ENCODE results near the gene FAAH.

FAAH gene

DNA sequence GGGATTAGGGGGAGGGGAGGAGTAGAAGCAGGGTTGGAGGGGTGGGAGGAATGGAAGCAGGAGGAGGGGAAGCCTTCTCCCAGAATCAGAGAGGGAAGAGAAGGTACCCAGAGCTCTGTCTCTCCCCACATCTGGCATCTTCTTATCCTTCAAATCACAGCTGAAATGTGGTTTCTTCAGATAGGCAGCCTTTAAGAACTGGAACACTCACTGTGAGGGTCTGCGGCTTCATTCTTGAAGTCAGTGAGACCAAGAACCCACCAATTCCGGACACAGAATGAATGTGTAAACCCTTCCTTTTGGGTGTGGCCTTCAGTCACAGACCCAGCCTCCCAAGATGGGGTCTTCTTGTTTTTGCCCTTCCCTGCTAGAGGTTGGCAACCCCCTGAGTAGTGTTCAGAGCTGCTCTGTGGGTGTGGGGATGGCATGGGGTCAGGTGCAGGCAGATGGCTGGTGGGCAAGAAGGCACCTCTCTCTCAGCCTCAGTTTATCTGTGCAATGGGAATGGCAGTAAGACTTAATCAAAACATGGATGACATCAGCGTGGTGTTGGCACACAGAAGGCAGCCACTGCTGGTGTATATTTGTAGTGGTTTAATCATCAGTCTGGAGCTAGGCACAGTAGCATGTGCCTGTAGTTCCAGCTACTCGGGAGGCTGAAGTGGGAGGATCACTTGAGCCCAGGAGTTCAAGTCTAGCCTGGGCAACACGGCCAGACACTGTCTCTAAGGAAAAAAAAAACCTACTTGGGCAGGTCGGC lies 7.2 kb downstream of the FAAH start:
- DNase-seq: no peak

GRCh38 chr1:46401964-46402626 lies 8.0 kb downstream of the FAAH start:
- peak; percentile 92 for DNase-seq

GRCh38 chr1:46403916-46404315 lies 9.8 kb downstream of the FAAH start:
- no peak for DNase-seq

DNA sequence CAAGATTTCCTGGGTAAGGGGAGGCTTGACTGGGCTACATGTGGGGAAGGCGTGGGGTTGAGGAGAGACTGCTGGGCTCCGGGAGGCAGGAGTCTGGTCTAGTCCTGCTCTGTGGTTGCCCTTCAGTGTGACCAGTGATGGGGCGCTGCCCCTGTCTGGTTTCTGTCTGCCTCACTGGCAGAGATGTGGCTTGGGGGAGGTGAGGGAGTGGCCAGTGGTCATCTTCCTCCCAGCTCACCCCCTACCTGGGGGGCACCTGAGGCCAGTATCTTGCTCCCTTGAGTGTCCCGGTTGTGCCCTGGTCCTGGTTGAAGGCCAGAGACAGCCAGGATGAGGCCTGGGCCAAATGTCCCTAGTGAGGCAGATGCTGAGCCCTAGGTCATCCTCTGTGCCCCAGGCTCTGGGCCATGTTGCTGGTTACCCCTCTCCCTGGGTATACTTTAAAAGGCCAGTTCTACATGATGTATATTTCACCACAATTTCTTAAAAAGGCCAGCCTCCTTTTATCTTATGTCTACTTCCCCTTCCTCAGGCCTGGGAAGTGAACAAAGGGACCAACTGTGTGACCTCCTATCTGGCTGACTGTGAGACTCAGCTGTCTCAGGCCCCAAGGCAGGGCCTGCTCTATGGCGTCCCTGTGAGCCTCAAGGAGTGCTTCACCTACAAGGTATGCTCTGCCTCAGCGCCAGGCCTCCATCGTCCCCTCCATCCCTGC lies 10.5 kb downstream of the FAAH start:
- no peak for DNase-seq

DNA sequence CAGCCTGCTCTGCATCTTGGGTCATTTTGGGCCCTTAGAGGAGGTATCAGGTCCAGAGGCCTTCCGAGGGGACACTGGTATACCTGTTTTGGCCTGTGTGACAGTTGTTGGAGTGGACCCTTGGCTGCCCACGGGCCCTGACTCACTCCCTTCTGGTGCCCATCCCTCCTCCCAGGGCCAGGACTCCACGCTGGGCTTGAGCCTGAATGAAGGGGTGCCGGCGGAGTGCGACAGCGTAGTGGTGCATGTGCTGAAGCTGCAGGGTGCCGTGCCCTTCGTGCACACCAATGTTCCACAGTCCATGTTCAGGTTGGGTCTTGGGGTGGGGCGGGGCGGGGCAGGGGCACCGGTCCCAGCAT lies 11.1 kb downstream of the FAAH start:
- DNase-seq: no peak

- no peak for DNase-seq
Measured at GRCh38 chr1:46405724-46406123, 11.6 kb downstream of the FAAH start.

GRCh38 chr1:46406881-46407608 lies 12.9 kb downstream of the FAAH start:
- DNase-seq: no peak

DNA sequence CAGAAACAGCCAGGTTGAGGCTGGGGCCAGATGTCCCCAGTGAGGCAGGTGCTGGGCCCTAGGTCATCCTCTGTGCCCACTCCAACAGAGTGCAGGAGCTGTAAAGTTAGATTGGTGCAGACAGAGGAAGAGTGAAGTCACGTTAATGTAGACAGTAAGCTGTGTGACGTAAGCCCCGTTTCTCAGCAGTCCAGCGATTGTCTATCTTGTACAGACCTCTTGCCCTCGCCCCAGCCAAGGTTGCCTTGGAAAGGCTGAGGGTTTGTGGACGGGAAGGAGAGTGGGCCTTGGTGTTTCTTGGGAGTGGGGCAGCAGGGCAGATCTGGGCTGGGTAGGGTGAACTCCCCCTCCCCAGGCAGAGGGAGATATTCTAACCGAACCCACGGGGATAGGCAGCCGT lies 13.5 kb downstream of the FAAH start:
- no peak for DNase-seq

DNA sequence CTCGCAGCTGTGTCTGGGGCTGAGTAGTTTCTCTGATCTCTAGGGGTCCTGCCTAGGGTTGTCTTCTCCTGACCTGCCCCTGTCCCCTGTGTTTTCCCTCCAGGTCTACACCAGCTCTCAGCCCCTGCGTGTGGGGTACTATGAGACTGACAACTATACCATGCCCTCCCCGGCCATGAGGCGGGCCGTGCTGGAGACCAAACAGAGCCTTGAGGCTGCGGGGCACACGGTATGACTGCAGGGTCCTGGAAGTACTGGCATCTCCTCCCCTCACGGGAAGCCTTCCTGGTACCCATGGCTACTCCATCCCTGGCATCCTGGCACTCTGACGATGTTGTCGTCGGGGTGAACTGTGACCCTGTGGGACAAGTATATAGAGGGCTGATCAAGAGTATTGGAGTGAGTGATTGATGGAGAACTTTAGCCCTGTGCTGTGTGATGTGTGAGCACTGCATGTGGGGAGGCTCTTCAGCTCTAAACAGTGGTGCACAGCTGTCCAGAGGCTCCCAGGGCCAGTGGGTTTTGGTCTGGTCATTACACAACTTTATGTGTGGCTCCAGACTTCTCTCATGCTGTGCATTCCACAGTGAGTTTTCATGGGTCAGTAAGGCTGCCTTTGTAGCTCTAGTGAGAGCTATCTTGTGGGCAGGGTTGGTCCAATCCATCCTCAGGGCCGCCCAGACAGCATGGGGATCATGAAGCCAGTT lies 14.4 kb downstream of the FAAH start:
- no peak for DNase-seq

DNA sequence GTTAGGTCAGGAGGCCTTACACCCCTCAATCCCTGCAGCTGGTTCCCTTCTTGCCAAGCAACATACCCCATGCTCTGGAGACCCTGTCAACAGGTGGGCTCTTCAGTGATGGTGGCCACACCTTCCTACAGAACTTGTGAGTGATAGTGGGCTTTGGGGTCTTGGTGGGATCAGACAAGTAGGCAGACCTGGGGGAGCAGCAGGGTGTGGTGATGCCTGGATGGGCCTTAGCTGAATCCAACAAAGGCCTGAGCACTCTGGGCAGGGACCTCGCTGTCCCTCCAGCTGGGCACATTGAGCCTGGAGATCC lies 14.9 kb downstream of the FAAH start:
- no peak for DNase-seq

- no peak for DNase-seq
Measured at GRCh38 chr1:46410156-46411009, 16.3 kb downstream of the FAAH start.

DNA sequence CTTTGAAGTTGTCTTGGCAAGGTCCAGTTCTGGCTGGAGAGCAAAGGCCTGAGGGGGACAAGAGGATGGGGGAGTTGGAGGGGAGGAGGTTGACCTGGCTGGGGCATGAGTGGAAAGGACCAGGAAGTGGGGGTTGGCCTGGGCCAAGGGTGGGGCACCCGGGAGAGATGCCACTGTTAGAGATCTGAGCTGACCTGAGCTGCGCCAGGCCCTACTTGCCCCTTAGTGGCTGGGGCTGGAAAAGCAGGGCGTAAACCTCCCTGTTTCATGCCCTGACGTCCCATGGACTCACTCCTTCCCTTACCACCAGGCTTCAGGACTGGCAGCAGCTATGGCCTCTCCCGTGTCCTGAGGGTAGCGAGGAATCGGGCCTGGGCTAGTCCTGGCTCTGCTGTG lies 16.9 kb downstream of the FAAH start:
- DNase-seq: no peak

DNA sequence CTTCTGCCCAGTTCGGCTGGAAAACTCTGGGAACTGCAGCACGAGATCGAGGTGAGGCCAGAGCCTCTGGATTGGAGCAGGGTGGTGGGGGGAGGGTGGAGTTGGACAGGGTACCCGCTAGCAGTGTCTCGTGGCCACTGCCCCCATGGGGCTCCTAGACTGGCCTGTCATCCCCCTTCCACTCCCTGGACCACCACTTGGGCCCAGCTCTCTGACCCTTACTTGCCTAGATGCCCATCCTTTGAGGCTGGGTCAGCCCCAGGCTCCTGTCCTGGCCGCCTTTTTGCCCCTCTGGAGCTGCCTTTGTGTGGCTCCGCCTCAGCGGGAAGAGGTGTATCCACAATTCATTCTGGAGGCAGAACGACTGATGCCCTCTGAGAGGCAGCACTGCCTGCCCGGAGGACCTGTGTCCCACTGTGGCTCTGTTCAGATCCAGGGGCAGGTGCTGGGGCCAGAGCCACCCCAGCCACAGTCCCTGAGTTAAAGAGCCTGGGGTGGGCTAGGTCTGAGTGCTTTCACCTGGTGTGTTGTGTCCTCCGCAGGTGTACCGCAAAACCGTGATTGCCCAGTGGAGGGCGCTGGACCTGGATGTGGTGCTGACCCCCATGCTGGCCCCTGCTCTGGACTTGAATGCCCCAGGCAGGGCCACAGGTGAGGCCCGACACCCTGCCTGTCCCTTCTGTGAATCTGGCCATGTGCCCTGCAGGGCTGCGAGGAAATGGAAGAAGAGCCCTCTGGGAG lies 17.7 kb downstream of the FAAH start:
- DNase-seq: no peak

GRCh38 chr1:46412893-46413595 lies 18.9 kb downstream of the FAAH start:
- no peak for DNase-seq

- no peak for DNase-seq
Measured at GRCh38 chr1:46413596-46413985, 19.5 kb downstream of the FAAH start.

DNA sequence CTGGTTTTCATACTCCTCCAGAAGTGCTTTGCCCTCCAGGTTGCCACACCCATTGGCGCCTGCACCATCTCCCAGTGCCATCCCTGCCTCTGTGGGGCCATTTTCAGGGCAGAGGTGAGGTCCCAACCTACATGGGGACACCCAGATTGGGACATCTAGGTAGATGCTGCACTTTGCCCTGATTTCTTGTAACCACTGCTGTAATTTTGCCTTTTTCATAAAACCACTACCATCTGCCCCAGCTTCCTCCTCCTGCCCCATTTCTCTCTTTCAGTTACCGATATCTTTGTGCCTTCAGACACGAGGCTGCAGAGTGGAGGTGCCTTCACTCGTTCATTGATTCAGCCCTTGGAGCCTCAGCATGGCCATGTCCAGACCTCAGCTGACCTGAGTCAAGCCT lies 21.4 kb downstream of the FAAH start:
- no peak for DNase-seq

- DNase-seq: no peak
Measured at GRCh38 chr1:46418976-46419375, 24.9 kb downstream of the FAAH start.

- no peak for DNase-seq
Measured at GRCh38 chr1:46420533-46420915, 26.4 kb downstream of the FAAH start.

GRCh38 chr1:46421739-46422138 lies 27.6 kb downstream of the FAAH start:
- DNase-seq: no peak

DNA sequence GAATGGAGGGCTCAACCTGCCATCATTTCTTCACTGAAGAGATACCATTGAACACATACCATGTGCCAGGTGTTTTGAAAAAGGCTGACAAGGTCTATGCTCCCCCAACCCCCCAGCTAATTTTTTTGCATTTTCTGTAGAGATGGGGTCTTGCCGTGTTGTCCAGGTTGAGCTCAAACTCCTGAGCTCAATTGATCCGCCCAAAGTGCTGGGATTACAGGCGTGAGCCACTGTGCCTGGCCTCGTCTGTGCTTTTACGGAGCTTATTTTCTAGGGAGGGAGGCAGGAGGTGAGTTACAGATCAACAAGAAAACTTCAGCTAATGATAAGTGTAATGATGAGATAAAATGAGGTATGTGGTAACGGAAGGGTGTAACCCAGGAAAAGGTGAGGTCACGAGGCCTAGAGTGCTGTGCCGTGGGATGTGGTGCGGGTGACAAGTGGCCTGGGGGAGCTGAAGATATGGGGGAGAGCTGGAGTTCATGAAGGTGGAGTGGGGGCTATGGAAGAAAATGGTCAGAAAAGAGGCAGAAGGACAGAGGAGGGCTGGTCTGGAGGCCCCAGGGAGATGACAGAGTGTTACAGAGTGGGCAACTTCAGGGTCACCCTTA lies 28.2 kb downstream of the FAAH start:
- DNase-seq: no peak

All from NCI-H446 treated with DMSO at 0.1 percent for 48 hours (cell line).